MV-4-11 (cell line): ENCODE measurements around the gene LY6G5B.
A peak's percentile ranks its signal among the peaks of the same experiment; 100 is the strongest.

Experiments used
- DNase-seq: peaks from one replicate; lab custom pipeline; 2025; lab: John Stamatoyannopoulos, UW

Gene LY6G5B

DNA sequence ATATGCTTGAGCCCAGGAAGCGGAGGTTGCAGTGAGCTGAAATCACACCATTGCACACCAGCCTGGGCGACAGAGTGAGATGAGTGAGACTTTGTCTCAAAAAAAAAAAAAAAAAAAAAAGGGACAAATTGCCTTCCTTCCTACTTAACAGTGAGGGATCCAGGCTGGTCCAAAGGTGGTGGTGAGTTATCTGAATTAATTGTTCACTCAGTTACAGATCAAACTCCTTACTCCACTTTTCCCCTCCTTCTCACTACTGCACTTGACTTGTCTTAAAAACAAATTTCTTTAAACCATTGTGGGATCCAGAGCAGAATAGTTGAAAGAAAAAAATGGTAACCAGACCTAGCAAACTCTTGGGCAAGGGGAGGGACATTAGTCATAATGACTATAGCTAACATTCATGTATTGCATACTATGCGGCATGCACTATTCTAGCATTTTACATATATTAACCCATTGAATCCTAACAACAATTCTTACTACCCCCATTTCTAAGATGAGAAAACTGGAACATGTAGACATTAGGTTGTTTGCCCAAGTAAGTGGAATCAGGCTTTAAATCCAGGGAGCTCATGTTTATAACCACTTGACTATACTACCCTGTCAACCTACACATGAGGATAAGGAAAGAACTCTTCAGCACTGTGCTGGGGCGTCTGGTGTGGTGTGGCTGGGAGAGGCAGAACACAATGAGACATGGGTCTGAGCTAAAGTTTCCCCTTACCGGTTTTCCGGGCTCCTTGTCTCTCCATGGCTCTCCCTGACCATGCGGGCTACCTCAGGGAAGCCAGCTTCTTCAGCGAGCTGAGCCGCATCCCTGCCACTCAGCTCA, 6.4 kb upstream of the LY6G5B start:
- DNase-seq = peak; percentile 10

DNA sequence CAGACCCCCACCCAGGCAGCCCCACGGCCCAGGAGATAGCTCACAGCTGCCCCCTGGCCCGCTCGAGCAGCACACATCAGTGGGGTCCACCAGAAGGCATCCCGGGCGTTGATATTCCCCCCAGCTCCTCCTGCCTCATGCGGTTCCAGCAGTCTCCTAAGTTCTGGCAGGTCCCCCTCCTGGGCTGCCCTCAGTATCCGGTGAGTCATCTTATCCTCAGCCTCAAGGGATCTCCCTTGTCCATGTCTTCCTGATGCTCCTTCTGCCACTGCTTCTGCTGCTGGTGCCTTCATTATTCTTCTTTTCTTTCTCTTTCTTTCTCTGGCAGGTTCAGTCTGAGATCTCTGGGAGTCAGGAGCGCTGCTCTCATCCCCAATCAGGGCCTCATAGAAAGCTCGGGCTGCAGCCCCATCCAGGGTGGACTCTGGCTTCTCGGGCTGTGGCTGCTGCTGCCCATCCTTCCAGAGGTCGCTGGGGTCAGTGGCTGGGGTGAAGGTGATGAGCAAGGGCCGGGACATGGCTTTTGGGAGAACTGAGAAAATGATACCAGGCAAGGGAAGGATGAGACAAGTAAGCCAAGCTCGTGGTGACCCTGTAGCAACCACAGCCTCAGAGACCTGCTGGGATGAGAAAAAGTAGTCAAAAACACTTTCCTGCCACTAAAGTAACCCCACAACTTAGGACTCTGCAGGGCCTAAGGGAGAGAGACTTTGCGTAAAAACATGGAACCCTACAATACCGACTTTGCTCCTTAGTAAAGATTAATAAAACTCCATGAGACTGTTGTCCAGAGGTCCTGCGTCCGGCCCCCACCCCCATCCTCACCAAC, 5.6 kb upstream of the LY6G5B start:
- peak; percentile 48 for DNase-seq

DNA sequence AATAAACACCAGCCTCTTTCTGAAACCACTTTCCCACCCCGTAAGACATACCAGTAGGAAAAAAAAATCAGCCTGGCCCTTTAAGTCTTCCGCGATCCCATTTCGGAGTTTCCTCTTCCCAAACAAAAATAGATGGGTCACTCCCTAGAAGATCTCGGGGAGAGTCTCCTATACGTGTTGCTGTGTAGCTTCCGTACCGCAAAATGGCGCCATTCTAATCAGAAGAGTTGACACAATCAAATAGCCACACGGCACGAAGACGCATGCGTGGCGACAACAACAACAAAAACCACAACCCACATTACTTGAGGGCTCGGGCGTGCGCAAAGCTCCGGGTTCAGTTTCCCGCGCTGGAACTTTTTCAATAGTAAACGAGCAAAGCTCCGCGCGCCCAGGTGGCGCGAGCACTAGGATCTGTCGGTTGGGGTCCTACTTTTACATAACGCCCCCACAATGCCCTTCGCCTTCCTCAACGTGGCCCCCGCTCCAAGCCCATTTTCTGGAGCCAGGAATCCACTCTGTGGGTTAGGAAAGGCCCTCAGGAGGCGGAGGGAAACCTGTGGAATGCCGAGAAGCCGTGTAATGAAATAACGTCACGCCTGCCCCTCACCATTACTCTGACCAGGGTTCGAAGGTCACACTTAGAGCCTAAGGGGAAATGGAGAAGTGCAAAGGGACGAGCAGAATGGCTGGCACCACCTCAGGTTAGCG, 4.8 kb upstream of the LY6G5B start, which contains the start of gene GPANK1:
Gene GPANK1, minus strand, starts transcription at position 208 of the 711 bp plus-strand sequence. CDS start 519 bp downstream, outside the sequence.
- peak; percentile 98 for DNase-seq

DNA sequence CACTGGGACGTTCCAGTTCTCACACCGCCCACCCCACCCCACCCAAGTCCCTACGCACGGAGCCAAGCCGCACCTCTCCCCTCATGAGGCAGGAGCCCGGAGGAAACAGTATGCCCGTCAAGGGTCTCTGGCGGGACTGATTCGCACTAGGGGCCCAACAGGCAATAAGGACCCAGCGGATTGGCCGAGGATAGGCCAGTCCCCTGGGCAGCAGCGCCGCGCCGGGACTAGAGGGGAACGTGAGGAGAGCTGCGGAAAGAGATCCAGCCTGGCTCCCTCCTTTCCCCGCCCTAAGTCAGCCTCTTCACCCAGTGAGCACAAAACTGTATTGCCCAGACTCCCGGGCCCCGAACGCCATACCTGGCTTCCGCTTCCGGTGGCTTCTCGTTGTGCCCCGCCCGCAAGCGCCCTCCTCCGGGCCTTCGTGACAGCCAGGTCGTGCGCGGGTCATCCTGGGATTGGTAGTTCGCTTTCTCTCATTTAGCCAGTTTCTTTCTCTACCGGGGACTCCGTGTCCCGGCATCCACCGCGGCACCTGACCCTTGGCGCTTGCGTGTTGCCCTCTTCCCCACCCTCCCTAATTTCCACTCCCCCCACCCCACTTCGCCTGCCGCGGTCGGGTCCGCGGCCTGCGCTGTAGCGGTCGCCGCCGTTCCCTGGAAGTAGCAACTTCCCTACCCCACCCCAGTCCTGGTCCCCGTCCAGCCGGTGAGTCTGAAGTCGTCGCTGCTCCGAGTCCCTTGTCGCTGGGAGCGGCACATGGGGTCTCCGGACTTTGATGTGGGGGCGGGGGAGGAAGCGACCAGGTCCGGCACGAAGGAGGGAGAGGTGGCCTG, 4.1 kb upstream of the LY6G5B start, which contains the start of gene CSNK2B:
Gene CSNK2B, plus strand, starts transcription at position 580 of the 836 bp plus-strand sequence. CDS start 752 bp downstream, outside the sequence.
- DNase-seq = peak; percentile 98

DNA sequence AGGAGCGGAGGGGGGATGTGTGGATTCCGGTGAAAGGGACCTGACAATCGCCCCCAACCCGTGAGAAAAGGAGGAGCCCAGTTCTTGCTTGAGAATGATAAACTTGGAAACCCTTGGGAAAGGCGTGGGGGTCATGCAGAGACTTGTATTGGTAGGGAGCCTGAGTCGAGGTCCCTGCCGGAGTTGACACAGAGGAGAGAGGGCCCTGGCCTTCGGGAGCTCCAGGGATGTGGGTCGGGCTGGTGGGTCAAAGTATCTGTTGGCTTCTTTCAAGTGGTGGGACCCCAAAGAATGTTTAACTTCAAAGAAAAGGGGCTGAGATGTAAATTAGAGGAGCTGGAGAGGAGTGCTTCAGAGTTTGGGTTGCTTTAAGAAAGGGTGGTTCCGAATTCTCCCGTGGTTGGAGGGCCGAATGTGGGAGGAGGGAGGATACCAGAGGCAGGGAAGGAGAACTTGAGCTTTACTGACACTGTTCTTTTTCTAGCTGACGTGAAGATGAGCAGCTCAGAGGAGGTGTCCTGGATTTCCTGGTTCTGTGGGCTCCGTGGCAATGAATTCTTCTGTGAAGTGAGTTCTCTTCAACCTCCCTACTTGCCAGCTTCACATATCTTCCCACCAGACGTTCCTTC, 3.3 kb upstream of the LY6G5B start:
- no peak for DNase-seq

DNA sequence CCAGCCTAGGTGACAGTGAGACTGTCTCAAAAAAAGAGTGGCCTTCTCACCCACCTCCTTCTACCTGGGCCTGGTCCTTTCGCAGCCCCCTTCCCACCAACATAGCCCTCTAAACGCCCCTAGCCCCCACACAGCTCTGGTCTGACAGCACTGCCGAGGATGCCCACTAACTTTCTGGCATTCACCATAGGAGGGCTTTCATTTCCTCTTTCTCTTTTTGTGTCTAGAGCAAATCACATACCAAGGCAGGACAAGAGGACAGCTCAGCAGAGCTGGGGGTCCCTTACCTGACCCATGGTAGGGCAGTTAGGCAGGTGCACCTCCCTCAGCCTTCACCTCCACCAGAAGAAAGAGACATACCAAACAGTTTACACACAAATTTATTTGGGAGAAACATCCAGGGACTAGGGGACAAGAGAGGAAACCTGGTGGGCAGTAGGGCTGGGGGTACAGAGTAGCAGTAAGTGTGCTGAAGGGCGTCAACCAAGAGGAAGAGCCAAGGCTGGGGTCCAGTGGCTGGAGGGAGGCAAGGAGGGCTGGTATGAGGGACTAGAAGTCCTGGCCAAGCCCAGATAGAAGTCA, 6.6 kb downstream of the LY6G5B start:
- DNase-seq = peak; percentile 38

DNA sequence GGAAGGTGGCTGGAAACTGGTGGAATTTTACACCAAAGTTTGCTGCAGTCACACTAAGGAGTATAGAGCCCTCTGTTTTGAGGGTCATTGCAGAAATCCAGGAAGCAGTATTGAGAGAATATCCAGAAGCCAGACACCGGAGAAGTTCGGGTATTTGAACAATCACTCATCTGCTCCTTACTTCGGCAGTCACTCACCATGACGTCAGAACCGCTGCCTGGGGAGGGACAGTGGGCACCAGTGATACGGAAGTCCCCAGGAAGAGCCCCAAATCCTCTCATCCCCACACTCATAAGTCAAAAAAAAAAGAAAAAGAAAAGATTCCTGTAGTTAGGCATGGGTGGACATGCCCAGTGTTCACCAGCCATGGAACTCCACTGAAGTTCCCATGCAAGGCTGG, 7.1 kb downstream of the LY6G5B start:
- DNase-seq = peak; percentile 2

DNA sequence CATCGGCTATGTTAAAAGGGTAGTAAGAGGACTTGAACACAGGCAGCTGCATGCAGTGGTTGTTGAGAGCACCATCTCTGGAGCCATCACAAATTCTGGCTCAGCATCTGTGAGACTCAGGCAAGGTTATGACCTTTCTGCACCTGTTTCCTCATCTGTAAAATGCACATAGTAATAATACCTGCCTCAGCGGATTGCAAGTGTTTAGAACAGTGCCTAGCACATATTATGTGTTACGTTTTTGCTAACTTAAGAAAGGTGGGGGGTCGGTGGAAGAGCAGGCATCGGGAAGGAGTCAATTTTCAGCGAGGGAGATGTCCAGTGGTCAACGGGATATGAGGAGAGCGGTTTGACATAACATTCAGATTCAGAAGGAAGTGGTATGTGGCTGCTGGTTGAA, 8.2 kb downstream of the LY6G5B start:
- no peak for DNase-seq

DNA sequence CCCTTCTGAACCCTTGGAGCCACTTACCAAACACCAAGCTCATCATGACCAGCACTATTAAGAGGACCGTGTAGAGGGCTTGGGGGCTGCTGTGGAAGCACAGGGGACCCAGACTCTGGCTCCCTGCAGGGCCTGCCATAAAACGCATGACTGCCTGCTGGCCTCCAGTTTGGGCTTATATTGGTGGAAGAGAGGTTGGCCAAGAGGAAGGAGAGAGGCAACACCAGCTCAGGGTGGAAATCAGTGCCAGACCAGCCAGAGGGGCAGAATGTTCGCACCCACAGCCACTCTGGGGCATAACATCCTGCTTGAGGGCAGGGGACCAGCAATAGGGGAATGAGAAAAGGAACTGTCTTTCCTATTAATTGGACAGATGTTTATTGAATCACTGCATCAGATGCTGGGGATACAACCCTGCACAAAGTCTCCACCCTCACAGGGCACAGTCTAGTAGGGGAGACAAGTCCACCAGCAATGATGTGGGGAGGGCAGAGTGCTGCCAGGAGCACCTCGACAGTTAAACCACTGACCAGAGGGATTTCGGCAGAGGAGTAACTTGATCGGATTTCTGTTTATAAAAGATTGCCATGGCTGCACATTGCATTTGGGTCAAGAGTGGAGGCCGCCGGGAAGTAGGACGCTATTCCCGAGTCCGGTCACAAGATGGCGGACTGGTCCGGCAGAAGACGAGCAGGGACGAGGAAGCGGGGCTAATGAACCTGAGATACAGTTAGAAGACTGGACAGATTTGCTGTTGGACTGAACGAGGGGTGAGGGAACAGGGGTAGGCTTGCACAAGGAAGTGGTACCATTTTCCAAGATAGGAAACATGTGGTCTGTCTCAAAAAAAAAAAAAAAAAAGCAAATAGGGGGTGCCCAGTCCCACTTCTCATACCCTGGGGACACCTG, 10.7 kb downstream of the LY6G5B start, which contains the start of gene LY6G5C:
Gene LY6G5C, minus strand, starts transcription at position 842 of the 909 bp plus-strand sequence. Its CDS starts 694 bp downstream, at position 148.
- peak; percentile 71 for DNase-seq

DNA sequence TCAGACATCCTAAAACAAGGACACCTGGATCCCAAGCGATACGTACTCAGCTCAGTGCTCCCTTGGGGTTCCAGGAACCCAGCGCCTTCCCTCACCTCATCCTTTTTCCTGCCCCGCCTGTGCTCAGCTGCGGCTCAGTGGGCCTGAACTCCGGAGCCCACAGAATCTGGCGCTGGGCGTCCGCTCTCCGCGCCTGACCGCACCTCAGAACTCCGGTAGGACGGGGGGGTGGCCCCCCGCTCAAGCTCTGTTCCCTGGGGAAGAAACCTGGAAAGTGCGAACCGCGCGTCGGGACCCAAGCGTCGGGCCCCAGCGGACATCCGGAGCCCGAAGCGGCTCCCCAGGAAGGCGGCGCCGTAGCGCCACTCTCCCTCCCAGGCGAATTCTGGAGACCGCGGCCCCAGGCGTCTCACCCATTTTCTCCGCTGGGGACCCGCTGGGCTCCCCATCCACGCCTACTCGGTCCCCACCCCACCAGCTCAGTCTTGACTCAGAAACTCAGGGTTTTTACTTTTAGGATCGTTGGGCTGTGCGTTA, 11.4 kb downstream of the LY6G5B start:
- DNase-seq = peak; percentile 11

DNA sequence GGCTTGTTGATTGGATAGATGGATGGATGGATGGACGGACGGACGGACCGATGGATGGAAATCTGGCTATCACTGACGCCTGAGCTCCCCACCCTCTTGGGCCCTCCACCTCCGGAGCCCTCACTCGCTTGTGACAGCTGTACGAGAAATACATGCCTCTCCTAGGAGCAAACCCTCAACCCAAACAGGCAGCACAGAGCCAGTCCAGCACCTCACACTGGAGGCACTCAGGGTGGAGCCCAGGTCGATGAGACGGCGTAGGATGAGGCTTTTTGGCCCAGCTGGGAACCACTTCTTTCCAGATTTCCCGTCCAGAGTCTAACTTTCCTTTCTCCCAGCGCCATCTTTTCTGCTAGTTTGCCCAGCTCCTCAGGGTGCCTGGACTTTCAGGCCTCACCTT, 13.8 kb downstream of the LY6G5B start:
- DNase-seq = no peak

DNA sequence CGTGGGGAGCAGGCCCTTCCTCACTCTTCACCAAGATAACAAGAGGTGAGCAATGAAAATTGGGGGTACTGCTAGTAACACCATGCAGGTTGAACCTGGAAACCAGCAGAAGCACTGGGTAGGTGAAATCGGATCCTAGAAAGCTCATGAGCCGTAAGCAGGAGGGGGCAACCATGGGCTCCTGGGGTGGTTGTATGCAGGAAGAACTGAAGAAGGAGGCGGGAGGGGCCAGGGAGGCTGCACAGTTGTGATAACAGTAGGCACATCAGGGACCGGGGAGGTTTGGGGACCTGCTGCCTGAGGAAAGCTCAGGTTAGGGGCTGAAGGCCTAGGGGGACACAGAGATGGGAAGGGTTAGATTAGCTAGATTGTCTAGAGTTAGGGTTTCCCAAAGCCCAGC, 16.7 kb downstream of the LY6G5B start:
- no peak for DNase-seq

DNA sequence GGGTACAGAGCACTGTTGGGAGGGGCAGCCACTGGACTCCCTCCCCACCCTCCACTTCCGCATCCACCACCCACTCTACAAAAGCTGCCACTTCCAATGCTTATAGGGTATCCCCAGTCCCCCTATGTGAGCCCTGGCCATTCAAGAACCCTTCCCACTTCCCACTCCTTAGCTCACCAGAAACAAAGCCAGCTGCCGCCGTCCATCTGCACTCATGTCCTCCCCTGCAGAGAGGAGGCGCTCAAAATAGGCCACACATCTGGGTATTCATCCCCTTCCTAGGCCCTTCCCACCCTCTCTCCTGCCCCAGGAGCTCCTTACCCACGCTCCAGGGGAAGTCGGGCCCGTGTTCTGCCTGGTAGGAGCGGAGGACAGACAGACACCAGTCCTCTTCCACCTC, 17.5 kb downstream of the LY6G5B start:
- no peak for DNase-seq

DNA sequence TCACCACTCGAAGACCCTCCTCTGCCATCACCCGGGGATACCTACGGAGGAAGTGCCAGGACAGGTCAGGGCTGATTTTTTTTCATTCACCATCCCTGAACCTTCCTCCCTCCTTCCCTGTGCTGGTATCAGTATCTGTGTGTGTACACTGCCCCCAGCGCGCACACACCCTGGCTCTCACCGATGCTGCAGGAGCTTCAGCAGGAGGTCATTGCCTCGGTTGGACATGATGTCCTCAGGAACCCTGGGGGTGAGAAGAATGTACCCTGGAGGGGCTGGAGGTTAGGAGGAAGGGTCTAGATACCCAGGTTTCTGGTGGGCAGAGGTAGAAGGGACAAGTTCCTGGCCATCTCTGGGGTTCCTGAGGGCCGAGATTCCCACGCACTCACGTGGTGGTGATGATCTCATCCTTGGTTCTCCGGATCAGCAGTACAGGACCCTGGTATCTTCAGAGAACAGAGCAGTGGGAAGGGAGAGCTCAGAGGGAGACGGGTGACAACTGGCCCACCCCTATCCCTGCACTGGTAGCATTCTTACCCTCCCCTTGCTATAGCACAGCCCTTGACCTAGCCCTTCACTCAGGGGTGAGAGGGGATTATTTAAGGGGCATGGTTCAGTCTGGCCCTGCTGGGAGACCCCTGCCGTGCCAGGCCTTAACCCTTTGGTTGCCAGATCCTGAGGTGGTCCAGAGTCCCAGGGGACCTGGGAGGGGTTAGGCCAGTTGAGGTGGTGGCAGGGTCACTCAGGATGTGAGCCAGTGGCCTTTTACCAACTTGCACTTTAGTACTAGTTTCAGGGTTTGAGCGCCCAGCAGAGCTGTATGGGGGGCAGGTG, 18.3 kb downstream of the LY6G5B start:
- DNase-seq = no peak

DNA sequence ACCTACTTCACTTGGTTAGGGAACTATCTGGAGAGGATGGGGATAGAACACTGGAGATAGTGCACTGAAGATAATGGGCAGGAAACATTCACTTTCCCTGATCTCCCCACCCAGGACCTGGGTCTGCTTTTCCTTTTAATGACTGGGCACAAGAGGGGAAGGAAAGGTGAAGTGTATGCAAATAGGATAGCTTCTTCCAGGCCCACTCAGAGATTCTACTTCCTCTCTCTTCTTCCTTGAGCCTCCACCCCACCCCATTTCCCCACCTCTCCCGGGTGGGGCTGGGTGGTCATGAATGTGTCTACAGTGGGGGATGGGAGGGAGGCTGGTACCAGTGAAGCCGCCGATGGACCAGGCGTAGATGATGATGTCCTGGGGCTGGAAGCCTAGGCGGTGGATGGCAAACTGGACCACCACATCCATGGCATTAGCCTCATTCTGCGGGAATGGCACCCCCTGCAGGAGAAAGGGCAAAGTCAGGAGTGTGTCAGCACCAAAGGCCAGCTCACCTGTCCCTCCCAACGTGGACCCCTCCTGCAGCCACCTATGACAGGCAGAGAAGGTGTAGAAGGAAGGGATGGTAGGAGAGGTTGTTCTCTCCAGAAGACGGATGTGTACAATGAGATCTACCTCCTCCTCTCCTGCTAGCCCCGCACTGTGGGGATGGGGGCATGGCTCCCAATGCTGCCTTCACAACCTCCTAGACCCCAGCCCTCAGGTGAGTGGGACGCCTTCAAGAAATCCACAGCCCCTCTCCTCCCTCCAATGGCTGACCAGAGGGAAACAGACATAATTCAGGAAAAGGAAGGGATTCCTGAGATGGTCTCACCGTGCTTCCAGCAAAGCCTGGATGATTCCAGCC, 19.7 kb downstream of the LY6G5B start:
- DNase-seq = no peak

DNA sequence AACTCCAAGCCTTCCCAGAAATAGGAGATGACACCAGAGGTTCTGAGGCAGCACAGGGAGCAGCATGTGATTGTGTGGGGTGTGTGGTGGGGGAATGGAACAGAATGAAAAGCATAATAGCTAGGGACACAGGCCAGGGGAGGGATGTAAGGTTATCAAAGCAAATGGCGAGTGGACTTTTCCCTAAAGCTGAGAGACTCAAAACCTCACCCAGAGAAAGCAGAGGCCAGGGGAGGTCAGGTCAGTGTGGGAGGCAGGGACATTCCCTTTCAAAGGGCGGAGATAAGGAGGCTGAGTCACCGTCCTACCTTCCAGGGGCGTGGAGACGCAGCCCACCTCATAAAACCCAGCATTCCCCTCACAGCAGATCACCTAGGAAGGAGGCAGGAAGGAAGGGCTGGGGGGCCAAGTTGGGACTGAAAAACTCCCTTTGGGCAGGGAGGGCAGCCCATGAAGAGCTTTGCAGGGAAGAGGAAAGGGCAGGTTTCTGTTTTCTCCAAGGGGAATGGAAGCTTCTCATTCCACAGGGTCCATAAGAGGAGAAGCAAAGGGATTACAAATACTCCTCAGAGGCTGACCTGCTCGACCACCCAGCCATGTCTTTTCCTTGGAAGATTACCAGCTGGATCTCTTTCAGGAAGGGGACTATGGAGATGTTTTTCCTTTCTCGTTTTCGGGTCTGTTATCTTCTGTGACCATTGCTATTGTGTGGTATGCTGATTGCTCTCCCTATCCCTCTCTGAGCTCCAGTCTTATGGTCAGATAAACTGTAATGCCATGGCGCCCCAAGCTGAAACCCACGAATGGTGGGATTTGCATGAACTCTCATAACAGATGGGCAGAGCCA, 20.7 kb downstream of the LY6G5B start:
- DNase-seq = no peak
